ENCODE results near the gene GRIN3B. TPM values are rescaled to one million over a fixed set of nuclear protein-coding genes. Genes with fewer than 3 reads are reported as not detected.

The GRIN3B gene
- total RNA-seq, 1 donor from 2014 or later = 0.16 TPM

GRCh38 chr19:1057176-1057855, 57.1 kb downstream of the GRIN3B start:
- no peak for DNase-seq (ENCODE audit: low spot score)

DNA sequence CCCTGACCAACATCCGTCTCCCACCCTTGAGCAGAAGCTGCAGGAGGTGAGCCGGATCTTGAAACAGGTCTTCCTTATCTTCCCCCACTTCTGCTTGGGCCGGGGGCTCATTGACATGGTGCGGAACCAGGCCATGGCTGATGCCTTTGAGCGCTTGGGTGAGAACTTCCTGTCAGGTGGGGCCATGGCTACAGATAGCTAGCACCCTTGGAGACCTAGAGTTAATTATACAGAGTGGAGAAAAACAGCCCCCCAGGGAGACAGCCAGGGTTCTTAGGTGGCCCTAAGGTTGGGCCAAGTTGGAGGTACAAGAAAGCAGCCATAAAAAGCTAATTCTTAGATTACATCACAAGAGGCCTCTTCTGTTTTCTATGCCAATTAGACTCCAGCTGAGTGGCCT, 57.9 kb downstream of the GRIN3B start:
- no peak for DNase-seq (ENCODE audit: low spot score)

Other genes starting within 250 kb of the GRIN3B start
- 0.67 TPM for gene MISP, start 249.3 kb upstream of the GRIN3B start, total RNA-seq
- gene PTBP1, start 203.0 kb upstream of the GRIN3B start, total RNA-seq = 236 TPM
- gene PLPPR3, start 178.5 kb upstream of the GRIN3B start, total RNA-seq = not detected
- gene AZU1, start 172.6 kb upstream of the GRIN3B start, total RNA-seq = 0.39 TPM
- gene PRTN3, start 159.4 kb upstream of the GRIN3B start, total RNA-seq = 0.32 TPM
- gene ELANE, start 148.1 kb upstream of the GRIN3B start, total RNA-seq = 1.3 TPM
- 1,010 TPM for gene CFD, start 140.8 kb upstream of the GRIN3B start, total RNA-seq
- 28.8 TPM for gene MED16, start 107.2 kb upstream of the GRIN3B start, total RNA-seq
- gene RNU6-9, start 106.9 kb upstream of the GRIN3B start, total RNA-seq = not detected
- 48.2 TPM for gene R3HDM4, start 87.2 kb upstream of the GRIN3B start, total RNA-seq
- gene KISS1R, start 83.1 kb upstream of the GRIN3B start, total RNA-seq = not detected
- gene ARID3A, start 74.4 kb upstream of the GRIN3B start, total RNA-seq = 19.5 TPM
- 20.6 TPM for gene WDR18, start 16.1 kb upstream of the GRIN3B start, total RNA-seq
- gene TMEM259, start 20.7 kb downstream of the GRIN3B start, total RNA-seq = 143 TPM
- not detected for gene RNU6-2, start 21.1 kb downstream of the GRIN3B start, total RNA-seq
- gene CNN2, start 26.2 kb downstream of the GRIN3B start, total RNA-seq = 124 TPM
- 19.9 TPM for gene ABCA7, start 39.7 kb downstream of the GRIN3B start, total RNA-seq
- 25.5 TPM for gene ARHGAP45, start 66.7 kb downstream of the GRIN3B start, total RNA-seq
- gene POLR2E, start 95.0 kb downstream of the GRIN3B start, total RNA-seq = 205 TPM
- gene GPX4, start 103.6 kb downstream of the GRIN3B start, total RNA-seq = 920 TPM
- gene SBNO2, start 173.8 kb downstream of the GRIN3B start, total RNA-seq = 139 TPM
- gene STK11, start 205.4 kb downstream of the GRIN3B start, total RNA-seq = 60.8 TPM
- 6.2 TPM for gene CBARP, start 237.6 kb downstream of the GRIN3B start, total RNA-seq
- gene ATP5F1D, start 241.3 kb downstream of the GRIN3B start, total RNA-seq = 189 TPM
- 156 TPM for gene MIDN, start 248.2 kb downstream of the GRIN3B start, total RNA-seq